IPS-18a (cell line): ENCODE data around the gene BEST3.

Experiments
- H3K27ac ChIP-seq: one replicate; pipeline ENCODE4 v1.5.1; 2013; ENCODE audit warnings: low read length
- H3K27me3 ChIP-seq: one replicate; pipeline ENCODE4 v1.6.1; 2013; ENCODE audit warnings: mild to moderate bottlenecking, low read length; ENCODE audit not compliant: control insufficient read depth, insufficient read depth
- H3K36me3 ChIP-seq: one replicate; pipeline ENCODE4 v1.6.1; 2013; ENCODE audit warnings: low read depth, low read length; ENCODE audit not compliant: control insufficient read depth
- H3K4me1 ChIP-seq: one replicate; pipeline ENCODE4 v1.6.1; 2013; ENCODE audit warnings: low read depth, low read length; ENCODE audit not compliant: control insufficient read depth
- H3K4me3 ChIP-seq: one replicate; pipeline ENCODE4 v1.5.1; 2013; ENCODE audit warnings: low read length
- H3K9ac ChIP-seq: one replicate; pipeline ENCODE4 v1.6.1; 2013; ENCODE audit warnings: mild to moderate bottlenecking, low read length, moderate library complexity
- H3K9me3 ChIP-seq: one replicate; pipeline ENCODE4 v1.6.1; 2013; ENCODE audit warnings: low read depth, low read length; ENCODE audit not compliant: control insufficient read depth

BEST3 gene

GRCh38 chr12:69712826-69713225 is 13.7 kb upstream of the BEST3 start:
- H3K27me3 ChIP-seq, result no peaks in the 10 kb centered on the region
- no peak overlapping the region for H3K27ac ChIP-seq
- no peak overlapping the region for H3K4me3 ChIP-seq
- H3K36me3 ChIP-seq, result no peaks in the 10 kb centered on the region
- no peaks in the 10 kb centered on the region for H3K9me3 ChIP-seq
- H3K4me1 ChIP-seq, result no peaks in the 10 kb centered on the region
- no peak overlapping the region for H3K9ac ChIP-seq

- Histone ChIP-seq H3K27me3 (no peaks in the 10 kb centered on the region), H3K4me1 (no peaks in the 10 kb centered on the region), H3K9ac (no peak overlapping the region), H3K9me3 (no peaks in the 10 kb centered on the region), H3K36me3 (no peaks in the 10 kb centered on the region), H3K4me3 (no peak overlapping the region), H3K27ac (no peak overlapping the region)
Observed at GRCh38 chr12:69708649-69709048, 9.5 kb upstream of the BEST3 start.

GRCh38 chr12:69704357-69704756 is 5.3 kb upstream of the BEST3 start:
- no peak overlapping the region for H3K4me3 ChIP-seq
- no peak overlapping the region for H3K27ac ChIP-seq
- H3K27me3 ChIP-seq, result no peaks in the 10 kb centered on the region
- no peaks in the 10 kb centered on the region for H3K9me3 ChIP-seq
- no peak overlapping the region for H3K9ac ChIP-seq
- no peaks in the 10 kb centered on the region for H3K4me1 ChIP-seq
- no peaks in the 10 kb centered on the region for H3K36me3 ChIP-seq

- Histone ChIP-seq H3K36me3 (no peaks in the 10 kb centered on the region), H3K9ac (no peak overlapping the region), H3K27me3 (no peaks in the 10 kb centered on the region), H3K9me3 (no peaks in the 10 kb centered on the region), H3K27ac (no peak overlapping the region), H3K4me1 (no peaks in the 10 kb centered on the region), H3K4me3 (no peak overlapping the region)
Observed at GRCh38 chr12:69703146-69703642, 4.1 kb upstream of the BEST3 start.

GRCh38 chr12:69701826-69702225 is 2.7 kb upstream of the BEST3 start:
- no peaks in the 10 kb centered on the region for H3K4me1 ChIP-seq
- H3K9me3 ChIP-seq, result no peaks in the 10 kb centered on the region
- no peak overlapping the region for H3K9ac ChIP-seq
- no peak overlapping the region for H3K4me3 ChIP-seq
- H3K36me3 ChIP-seq, result no peaks in the 10 kb centered on the region
- no peak overlapping the region for H3K27ac ChIP-seq
- H3K27me3 ChIP-seq, result no peaks in the 10 kb centered on the region

GRCh38 chr12:69698054-69698453 is 1.0 kb downstream of the BEST3 start:
- no peaks in the 10 kb centered on the region for H3K27me3 ChIP-seq
- no peaks in the 10 kb centered on the region for H3K9me3 ChIP-seq
- H3K36me3 ChIP-seq, result no peaks in the 10 kb centered on the region
- no peaks in the 10 kb centered on the region for H3K4me1 ChIP-seq
- H3K27ac ChIP-seq, result no peak overlapping the region
- H3K9ac ChIP-seq, result no peak overlapping the region
- no peak overlapping the region for H3K4me3 ChIP-seq

GRCh38 chr12:69694123-69694522 is 5.0 kb downstream of the BEST3 start:
- H3K4me1 ChIP-seq, result peaks cover 11% of the 10 kb centered on the region
- H3K36me3 ChIP-seq, result no peaks in the 10 kb centered on the region
- no peak overlapping the region for H3K9ac ChIP-seq
- H3K27ac ChIP-seq, result no peak overlapping the region
- no peak overlapping the region for H3K4me3 ChIP-seq
- H3K9me3 ChIP-seq, result no peaks in the 10 kb centered on the region
- H3K27me3 ChIP-seq, result no peaks in the 10 kb centered on the region

GRCh38 chr12:69689638-69690037 is 9.5 kb downstream of the BEST3 start:
- H3K36me3 ChIP-seq, result no peaks in the 10 kb centered on the region
- no peaks in the 10 kb centered on the region for H3K27me3 ChIP-seq
- no peak overlapping the region for H3K4me3 ChIP-seq
- no peak overlapping the region for H3K27ac ChIP-seq
- peaks cover 24% of the 10 kb centered on the region for H3K4me1 ChIP-seq
- H3K9me3 ChIP-seq, result no peaks in the 10 kb centered on the region
- no peak overlapping the region for H3K9ac ChIP-seq

GRCh38 chr12:69688471-69689427 is 10.4 kb downstream of the BEST3 start:
- no peak overlapping the region for H3K27ac ChIP-seq
- no peak overlapping the region for H3K4me3 ChIP-seq
- H3K36me3 ChIP-seq, result no peaks in the 10 kb centered on the region

GRCh38 chr12:69688021-69688420 is 11.1 kb downstream of the BEST3 start:
- Histone ChIP-seq H3K4me1 (peaks cover 24% of the 10 kb centered on the region), H3K9ac (no peak overlapping the region), H3K27me3 (no peaks in the 10 kb centered on the region), H3K9me3 (no peaks in the 10 kb centered on the region), H3K36me3 (no peaks in the 10 kb centered on the region), H3K4me3 (no peak overlapping the region), H3K27ac (no peak overlapping the region)

More at GRCh38 chr12:69688471-69689427, 10.4 kb downstream of the BEST3 start:
- Histone ChIP-seq H3K4me1 (peaks cover 24% of the 10 kb centered on the region), H3K9ac (no peak overlapping the region), H3K27me3 (no peaks in the 10 kb centered on the region), H3K9me3 (no peaks in the 10 kb centered on the region)

- H3K4me3 ChIP-seq, result no peak overlapping the region
- H3K9ac ChIP-seq, result no peak overlapping the region
- H3K36me3 ChIP-seq, result no peaks in the 10 kb centered on the region
- peaks cover 24% of the 10 kb centered on the region for H3K4me1 ChIP-seq
- H3K27ac ChIP-seq, result no peak overlapping the region
- H3K9me3 ChIP-seq, result no peaks in the 10 kb centered on the region
- no peaks in the 10 kb centered on the region for H3K27me3 ChIP-seq
Observed at GRCh38 chr12:69687390-69687789, 11.7 kb downstream of the BEST3 start.

- H3K9ac ChIP-seq, result no peak overlapping the region
- no peak overlapping the region for H3K4me3 ChIP-seq
- H3K36me3 ChIP-seq, result no peaks in the 10 kb centered on the region
- no peaks in the 10 kb centered on the region for H3K27me3 ChIP-seq
- peaks cover 24% of the 10 kb centered on the region for H3K4me1 ChIP-seq
- no peaks in the 10 kb centered on the region for H3K9me3 ChIP-seq
- H3K27ac ChIP-seq, result no peak overlapping the region
Observed at GRCh38 chr12:69686731-69687130, 12.4 kb downstream of the BEST3 start.
